HUES48 (cell line): Measurements from ENCODE around the gene HBD.

Source experiments
- H3K27ac ChIP-seq: one replicate; pipeline ENCODE4 v1.7.0; 2013; ENCODE audit warnings: low read depth, low read length, inconsistent platforms
- H3K27me3 ChIP-seq: 2 replicates; pipeline ENCODE4 v1.6.1; 2013; ENCODE audit warnings: mild to moderate bottlenecking, low read length; ENCODE audit not compliant: control insufficient read depth, insufficient read depth
- H3K36me3 ChIP-seq: 2 replicates; pipeline ENCODE4 v1.6.1; 2013; ENCODE audit warnings: low read length; ENCODE audit not compliant: control insufficient read depth, insufficient read depth
- H3K4me1 ChIP-seq: 2 replicates; pipeline ENCODE4 v1.6.1; 2013; ENCODE audit warnings: mild to moderate bottlenecking, low read length; ENCODE audit not compliant: control insufficient read depth, insufficient read depth
- H3K4me3 ChIP-seq: 2 replicates; pipeline ENCODE4 v1.5.1; 2013; ENCODE audit warnings: mild to moderate bottlenecking, low read depth, low read length
- H3K9ac ChIP-seq: 2 replicates; pipeline ENCODE4 v1.6.1; 2013; ENCODE audit warnings: mild to moderate bottlenecking, low read depth, low read length, moderate library complexity
- H3K9me3 ChIP-seq: 2 replicates; pipeline ENCODE4 v1.6.1; 2013; ENCODE audit warnings: low read length; ENCODE audit not compliant: control insufficient read depth, insufficient read depth

The HBD gene

DNA sequence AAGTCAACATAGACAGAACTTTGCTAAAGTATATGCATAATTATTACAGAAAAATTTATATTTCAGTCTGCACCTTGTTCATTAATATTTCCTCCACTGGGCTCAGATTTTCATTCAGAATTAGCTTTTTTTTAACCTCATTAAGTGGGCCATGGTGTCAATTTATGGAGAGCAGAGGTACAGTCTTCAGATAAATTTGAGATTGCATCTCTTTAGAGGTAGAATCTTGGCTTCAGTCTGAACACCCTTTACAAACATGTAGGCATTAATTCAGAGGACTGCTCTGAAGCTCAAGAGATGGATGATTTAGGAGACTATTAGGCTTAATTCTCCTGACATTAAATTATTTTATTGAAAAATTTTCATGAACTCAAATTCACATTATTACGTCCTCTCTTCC, 4.0 kb downstream of the HBD start:
- Histone ChIP-seq H3K9me3 (no peaks in the 10 kb centered on the region), H3K4me3 (no peak overlapping the region), H3K27ac (no peak overlapping the region), H3K4me1 (no peaks in the 10 kb centered on the region), H3K27me3 (no peaks in the 10 kb centered on the region), H3K9ac (no peak overlapping the region), H3K36me3 (no peaks in the 10 kb centered on the region)

DNA sequence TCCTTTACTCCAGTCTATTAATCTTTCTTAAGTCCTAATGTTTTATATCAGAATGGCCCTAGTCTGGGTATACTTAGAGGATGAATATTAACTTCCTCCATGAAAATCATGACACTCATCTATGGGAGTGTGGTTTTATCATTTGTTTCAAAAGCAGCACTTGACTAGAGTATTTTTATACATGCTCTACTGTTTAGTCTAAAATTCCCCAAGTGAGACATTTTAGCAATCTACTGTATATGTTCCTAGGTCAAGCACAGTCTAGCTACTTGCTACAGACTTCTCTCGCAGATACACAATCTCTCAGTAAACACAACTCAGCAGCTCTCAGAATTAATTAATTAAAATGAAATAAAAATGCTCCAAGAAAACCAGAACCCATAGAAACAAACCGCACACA, 4.5 kb downstream of the HBD start:
- no peak overlapping the region for H3K27ac ChIP-seq
- H3K27me3 ChIP-seq = no peaks in the 10 kb centered on the region
- H3K4me1 ChIP-seq = no peaks in the 10 kb centered on the region
- H3K36me3 ChIP-seq = no peaks in the 10 kb centered on the region
- H3K4me3 ChIP-seq = no peak overlapping the region
- H3K9ac ChIP-seq = no peak overlapping the region
- H3K9me3 ChIP-seq = no peaks in the 10 kb centered on the region

DNA sequence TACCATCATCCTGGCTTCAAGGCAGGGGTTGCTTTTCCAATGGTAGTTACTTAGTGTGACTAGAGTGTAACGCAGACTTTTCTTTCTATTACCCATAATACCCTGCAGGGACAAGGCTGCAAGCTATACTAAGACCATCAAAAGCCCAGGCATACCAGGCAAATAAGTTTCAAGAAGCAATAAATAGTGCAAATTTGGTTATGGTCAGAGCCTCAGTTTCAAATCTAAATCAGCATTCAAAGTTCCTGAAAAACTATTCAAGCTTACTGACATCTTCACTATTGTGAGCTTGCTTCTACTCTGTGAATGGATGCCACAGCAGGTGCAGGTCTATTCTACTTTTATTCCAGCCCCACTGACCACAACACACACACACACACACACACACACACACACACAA, 4.9 kb downstream of the HBD start:
- H3K4me3 ChIP-seq = no peak overlapping the region
- H3K27me3 ChIP-seq = no peaks in the 10 kb centered on the region
- H3K9me3 ChIP-seq = no peaks in the 10 kb centered on the region
- H3K9ac ChIP-seq = no peak overlapping the region
- no peaks in the 10 kb centered on the region for H3K36me3 ChIP-seq
- H3K4me1 ChIP-seq = no peaks in the 10 kb centered on the region
- no peak overlapping the region for H3K27ac ChIP-seq

DNA sequence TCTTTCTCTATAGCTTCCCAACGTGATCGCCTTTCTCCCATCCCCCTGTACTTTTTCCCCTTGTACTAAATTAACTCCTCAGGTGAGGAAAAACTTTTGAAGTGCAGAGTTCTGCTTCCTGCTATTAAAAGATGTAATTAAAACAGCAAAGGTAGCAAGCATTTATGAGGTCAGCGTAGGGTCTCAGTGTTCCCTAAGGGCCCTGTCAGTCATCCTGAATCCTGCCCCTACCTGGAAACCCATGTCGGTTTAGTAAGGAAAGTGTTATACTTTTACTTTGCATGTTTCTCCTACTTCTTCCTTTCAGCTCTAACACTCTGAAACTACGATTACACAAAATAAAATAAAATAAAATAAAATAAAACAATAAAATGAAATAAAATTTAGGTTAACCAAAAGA, 6.2 kb downstream of the HBD start:
- no peak overlapping the region for H3K9ac ChIP-seq
- no peak overlapping the region for H3K27ac ChIP-seq
- H3K9me3 ChIP-seq = no peaks in the 10 kb centered on the region
- no peak overlapping the region for H3K4me3 ChIP-seq
- no peaks in the 10 kb centered on the region for H3K4me1 ChIP-seq
- H3K36me3 ChIP-seq = no peaks in the 10 kb centered on the region
- H3K27me3 ChIP-seq = no peaks in the 10 kb centered on the region

DNA sequence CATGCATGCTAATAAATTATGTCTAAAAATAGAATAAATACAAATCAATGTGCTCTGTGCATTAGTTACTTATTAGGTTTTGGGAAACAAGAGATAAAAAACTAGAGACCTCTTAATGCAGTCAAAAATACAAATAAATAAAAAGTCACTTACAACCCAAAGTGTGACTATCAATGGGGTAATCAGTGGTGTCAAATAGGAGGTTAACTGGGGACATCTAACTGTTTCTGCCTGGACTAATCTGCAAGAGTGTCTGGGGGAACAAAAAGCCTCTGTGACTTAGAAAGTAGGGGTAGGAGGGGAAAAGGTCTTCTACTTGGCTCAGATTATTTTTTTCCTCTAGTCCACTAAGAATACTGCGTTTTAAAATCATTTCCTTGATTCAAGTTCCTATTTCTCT, 6.6 kb downstream of the HBD start:
- Histone ChIP-seq H3K27me3 (no peaks in the 10 kb centered on the region), H3K9ac (no peak overlapping the region), H3K27ac (no peak overlapping the region), H3K36me3 (no peaks in the 10 kb centered on the region), H3K9me3 (peaks cover under 1% of the 10 kb centered on the region; the same call in 1 of the 2 replicates), H3K4me3 (no peak overlapping the region), H3K4me1 (no peaks in the 10 kb centered on the region)

DNA sequence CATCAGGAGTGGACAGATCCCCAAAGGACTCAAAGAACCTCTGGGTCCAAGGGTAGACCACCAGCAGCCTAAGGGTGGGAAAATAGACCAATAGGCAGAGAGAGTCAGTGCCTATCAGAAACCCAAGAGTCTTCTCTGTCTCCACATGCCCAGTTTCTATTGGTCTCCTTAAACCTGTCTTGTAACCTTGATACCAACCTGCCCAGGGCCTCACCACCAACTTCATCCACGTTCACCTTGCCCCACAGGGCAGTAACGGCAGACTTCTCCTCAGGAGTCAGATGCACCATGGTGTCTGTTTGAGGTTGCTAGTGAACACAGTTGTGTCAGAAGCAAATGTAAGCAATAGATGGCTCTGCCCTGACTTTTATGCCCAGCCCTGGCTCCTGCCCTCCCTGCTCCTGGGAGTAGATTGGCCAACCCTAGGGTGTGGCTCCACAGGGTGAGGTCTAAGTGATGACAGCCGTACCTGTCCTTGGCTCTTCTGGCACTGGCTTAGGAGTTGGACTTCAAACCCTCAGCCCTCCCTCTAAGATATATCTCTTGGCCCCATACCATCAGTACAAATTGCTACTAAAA, 7.5 kb downstream of the HBD start, which contains the start of gene HBB:
Gene HBB (minus strand): TSS at position 340 of the 579 bp plus-strand sequence. CDS start 50 bp downstream, at position 290.
- Histone ChIP-seq H3K4me3 (no peak within 1 kb of the TSS), H3K9me3 (peaks cover 7% of the 10 kb centered on the region), H3K27me3 (no peaks in the 10 kb centered on the region), H3K36me3 (no peaks in the 10 kb centered on the region), H3K4me1 (no peaks in the 10 kb centered on the region), H3K9ac (no peak within 1 kb of the TSS), H3K27ac (no peak within 1 kb of the TSS)

DNA sequence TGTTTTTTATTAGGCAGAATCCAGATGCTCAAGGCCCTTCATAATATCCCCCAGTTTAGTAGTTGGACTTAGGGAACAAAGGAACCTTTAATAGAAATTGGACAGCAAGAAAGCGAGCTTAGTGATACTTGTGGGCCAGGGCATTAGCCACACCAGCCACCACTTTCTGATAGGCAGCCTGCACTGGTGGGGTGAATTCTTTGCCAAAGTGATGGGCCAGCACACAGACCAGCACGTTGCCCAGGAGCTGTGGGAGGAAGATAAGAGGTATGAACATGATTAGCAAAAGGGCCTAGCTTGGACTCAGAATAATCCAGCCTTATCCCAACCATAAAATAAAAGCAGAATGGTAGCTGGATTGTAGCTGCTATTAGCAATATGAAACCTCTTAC, 8.8 kb downstream of the HBD start:
- no peaks in the 10 kb centered on the region for H3K4me1 ChIP-seq
- no peaks in the 10 kb centered on the region for H3K36me3 ChIP-seq
- H3K4me3 ChIP-seq = no peak overlapping the region
- no peak overlapping the region for H3K9ac ChIP-seq
- peaks cover 7% of the 10 kb centered on the region for H3K9me3 ChIP-seq
- no peaks in the 10 kb centered on the region for H3K27me3 ChIP-seq
- no peak overlapping the region for H3K27ac ChIP-seq

DNA sequence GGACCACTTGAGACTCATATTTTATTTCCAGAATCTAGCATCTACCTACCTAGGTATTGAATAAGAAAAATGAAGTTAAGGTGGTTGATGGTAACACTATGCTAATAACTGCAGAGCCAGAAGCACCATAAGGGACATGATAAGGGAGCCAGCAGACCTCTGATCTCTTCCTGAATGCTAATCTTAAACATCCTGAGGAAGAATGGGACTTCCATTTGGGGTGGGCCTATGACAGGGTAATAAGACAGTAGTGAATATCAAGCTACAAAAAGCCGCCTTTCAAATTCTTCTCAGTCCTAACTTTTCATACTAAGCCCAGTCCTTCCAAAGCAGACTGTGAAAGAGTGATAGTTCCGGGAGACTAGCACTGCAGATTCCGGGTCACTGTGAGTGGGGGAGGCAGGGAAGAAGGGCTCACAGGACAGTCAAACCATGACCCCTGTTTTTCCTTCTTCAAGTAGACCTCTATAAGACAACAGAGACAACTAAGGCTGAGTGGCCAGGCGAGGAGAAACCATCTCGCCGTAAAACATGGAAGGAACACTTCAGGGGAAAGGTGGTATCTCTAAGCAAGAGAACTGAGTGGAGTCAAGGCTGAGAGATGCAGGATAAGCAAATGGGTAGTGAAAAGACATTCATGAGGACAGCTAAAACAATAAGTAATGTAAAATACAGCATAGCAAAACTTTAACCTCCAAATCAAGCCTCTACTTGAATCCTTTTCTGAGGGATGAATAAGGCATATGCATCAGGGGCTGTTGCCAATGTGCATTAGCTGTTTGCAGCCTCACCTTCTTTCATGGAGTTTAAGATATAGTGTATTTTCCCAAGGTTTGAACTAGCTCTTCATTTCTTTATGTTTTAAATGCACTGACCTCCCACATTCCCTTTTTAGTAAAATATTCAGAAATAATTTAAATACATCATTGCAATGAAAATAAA, 9.5 kb downstream of the HBD start:
- no peaks in the 10 kb centered on the region for H3K4me1 ChIP-seq
- H3K9ac ChIP-seq = no peak overlapping the region
- peaks cover 7% of the 10 kb centered on the region for H3K9me3 ChIP-seq
- H3K36me3 ChIP-seq = no peaks in the 10 kb centered on the region
- H3K27me3 ChIP-seq = no peaks in the 10 kb centered on the region
- H3K27ac ChIP-seq = no peak overlapping the region
- no peak overlapping the region for H3K4me3 ChIP-seq

DNA sequence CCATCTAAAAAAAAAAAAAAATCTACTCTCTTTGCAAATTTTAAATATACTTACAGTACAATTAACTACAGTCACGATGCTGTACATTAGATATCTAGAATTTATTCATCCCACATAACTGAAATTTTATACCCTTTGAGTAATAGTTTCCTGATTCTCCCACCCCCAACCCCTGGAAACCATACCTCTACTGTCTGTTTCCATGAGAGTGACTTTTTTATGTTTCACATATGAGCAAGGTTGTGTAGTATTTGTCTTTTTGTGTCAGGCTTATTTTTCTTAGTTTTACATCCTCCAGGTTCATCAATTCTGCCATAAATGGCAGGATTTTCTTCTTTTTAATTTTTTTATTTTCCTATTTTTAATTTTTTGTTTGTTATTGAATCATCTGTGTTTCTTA, 10.6 kb downstream of the HBD start:
- Histone ChIP-seq H3K9me3 (peaks cover 7% of the 10 kb centered on the region), H3K4me1 (no peaks in the 10 kb centered on the region), H3K27ac (no peak overlapping the region), H3K36me3 (no peaks in the 10 kb centered on the region), H3K27me3 (no peaks in the 10 kb centered on the region), H3K9ac (no peak overlapping the region), H3K4me3 (no peak overlapping the region)

DNA sequence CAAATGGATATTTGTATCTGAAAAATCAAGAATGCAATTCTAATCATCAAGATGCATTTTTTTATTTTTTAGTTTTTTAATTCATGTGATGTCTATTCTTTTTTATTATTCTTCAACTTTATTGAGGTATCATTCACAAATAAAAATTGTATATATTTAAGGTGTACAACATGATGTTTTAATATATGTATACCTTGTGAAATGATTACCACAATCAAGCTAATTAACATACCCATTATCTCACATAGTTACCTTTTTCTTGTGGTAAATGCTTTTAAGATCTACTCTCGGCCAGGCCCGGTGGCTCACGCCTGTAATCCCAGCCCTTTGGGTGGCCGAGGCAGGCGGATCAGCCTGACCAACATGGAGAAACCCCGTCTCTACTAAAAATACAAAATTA, 11.1 kb downstream of the HBD start:
- H3K36me3 ChIP-seq = no peaks in the 10 kb centered on the region
- H3K27ac ChIP-seq = no peak overlapping the region
- H3K4me1 ChIP-seq = no peaks in the 10 kb centered on the region
- no peaks in the 10 kb centered on the region for H3K27me3 ChIP-seq
- peaks cover 7% of the 10 kb centered on the region for H3K9me3 ChIP-seq
- no peak overlapping the region for H3K9ac ChIP-seq
- no peak overlapping the region for H3K4me3 ChIP-seq

DNA sequence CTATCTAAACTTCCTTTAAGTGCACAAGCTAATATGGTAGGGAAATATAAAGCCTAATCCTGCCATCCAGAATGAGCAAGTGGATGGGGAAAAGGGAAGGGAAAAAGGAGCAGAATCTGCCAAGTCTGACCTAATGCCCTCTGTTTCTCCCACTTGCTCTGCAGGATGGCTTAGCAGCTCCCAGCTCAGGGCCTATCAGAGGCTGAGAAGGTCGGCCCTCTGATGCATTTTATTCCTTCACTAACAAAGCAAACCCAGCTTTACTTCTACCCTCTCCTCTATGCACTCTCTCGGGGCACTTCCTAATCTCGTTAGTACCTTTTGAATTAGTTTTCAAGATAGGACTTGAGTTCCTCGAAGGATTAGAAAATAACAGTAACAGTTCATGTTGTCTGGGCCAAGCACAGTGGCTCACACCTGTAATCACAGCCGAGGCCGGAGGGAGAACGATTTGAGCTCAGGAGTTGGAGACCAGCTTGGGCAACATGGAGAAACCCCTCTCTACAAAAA, 23.9 kb downstream of the HBD start:
- H3K9me3 ChIP-seq = no peaks in the 10 kb centered on the region
- no peaks in the 10 kb centered on the region; the same call in 1 of the 2 replicates for H3K4me1 ChIP-seq
- no peaks in the 10 kb centered on the region for H3K27me3 ChIP-seq
- H3K9ac ChIP-seq = no peak overlapping the region
- no peak overlapping the region for H3K4me3 ChIP-seq
- H3K36me3 ChIP-seq = no peaks in the 10 kb centered on the region
- no peak overlapping the region for H3K27ac ChIP-seq
